ENCODE measurements around the gene CENPX.

The CENPX gene

DNA sequence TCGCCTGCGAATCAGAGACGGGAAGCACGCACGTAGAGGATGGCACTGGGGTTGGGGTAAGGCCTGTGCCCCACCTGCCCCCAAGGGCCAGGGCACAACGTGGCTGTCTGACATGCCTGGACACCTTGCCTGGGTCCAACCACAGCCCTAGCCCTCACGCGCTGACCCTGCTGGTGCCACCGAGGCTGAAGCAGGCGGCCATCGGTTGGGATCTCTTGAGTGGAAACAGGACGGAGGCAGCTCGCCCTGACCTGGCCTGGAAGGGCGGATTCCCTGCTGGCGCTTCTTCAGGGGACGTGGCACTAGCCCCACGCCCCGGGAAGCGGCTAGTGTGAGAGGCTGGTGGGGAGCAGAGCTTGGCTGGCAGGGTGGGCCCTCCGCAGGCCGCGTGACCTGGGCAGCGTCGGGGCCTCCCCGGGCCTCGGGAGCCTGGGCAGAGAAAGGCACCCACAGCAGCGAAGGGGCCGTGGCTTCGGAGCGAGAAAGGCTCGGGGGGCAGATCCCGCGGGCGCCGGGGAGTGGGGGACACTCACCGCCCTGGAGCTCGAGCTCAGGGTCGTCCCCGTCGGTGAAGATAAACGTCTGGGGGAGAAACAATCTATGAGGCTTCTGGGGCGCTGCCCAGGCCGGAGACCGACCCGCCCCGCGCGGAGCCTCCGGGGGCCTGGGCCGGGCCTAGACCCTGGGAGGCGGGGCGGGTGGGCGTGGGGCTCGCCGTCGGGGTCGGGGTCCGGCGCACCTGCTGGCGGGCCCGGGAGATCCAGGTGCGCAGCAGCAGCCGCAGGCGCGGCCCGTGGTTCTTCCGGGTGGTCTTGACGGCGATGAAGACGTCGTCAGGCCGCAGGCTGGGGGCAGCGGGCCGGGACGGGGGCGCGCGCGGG is 28.3 kb upstream of the CENPX start:
- peak overlapping the region; percentile 91 for H3K27ac Mint-ChIP-seq
- H3K4me3 Mint-ChIP-seq = peak overlapping the region; percentile 89
- no peaks in the 10 kb centered on the region for H3K27me3 Mint-ChIP-seq (ENCODE audit: low read depth)
- H3K36me3 Mint-ChIP-seq (ENCODE audit: low read depth) = peaks cover 9% of the 10 kb centered on the region
- DNase-seq (ENCODE audit: low spot score) = no peak
- H3K4me1 Mint-ChIP-seq (ENCODE audit: low read depth) = peaks cover 3% of the 10 kb centered on the region
- H3K9me3 Mint-ChIP-seq = no peaks in the 10 kb centered on the region

DNA sequence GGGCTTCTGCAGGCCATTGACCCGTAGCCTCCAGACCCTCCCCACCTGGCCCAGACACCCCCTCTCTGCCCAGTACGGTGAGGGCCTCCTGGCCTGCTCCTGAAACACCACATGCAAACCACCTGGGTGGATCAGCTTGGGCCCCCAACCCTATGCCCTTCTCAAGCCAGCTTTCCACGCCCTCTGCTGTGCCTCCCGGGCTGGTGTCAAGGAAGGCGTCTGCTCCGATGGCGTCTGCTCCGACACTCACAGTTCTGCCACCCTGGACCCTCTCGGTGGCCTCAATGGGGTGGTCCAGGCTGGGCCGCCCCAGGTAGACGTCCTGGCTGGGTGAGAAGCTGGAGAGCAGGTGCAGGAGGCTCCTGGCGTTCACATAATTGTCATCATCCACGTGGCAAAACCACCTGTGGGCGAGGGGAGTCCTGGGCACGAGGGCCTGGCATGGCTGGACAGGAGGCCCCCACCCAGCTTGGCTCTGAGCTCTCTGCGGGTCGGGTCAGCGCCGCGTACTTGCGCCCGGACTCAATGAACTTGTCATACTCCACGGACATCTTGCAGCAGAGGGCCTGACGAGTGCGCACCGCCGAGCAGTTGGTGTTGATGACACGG is 27.6 kb upstream of the CENPX start:
- Mint-ChIP-seq H3K36me3 (ENCODE audit: low read depth) (peaks cover 6% of the 10 kb centered on the region), H3K4me3 (peak overlapping the region; percentile 89), H3K27ac (peak overlapping the region; percentile 91), H3K9me3 (no peaks in the 10 kb centered on the region), H3K27me3 (ENCODE audit: low read depth) (no peaks in the 10 kb centered on the region), H3K4me1 (ENCODE audit: low read depth) (peaks cover 3% of the 10 kb centered on the region)
- no peak for DNase-seq (ENCODE audit: low spot score)

DNA sequence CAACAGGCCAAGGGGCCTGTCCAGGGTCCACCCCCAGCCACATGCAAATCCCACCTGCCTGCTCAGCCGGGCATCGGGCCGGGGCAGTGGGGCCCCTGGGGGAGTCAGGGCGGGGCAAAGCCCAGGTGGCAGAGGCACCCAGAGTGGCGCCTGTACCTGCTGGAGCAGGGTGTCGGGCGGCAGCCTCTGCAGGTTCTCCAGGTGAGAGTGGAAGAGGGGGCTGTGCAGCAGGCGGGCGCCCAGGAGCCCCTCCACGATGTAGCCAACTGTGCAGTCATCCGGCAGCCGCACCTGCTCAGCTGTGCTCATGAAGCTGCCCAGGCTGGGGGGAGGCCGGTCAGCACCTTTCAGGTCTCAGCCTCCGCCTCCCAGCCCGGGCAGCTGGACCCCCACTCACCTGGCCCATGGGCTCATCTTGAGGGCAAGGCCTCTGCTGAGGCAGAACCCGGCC is 26.9 kb upstream of the CENPX start:
- no peaks in the 10 kb centered on the region for H3K27me3 Mint-ChIP-seq (ENCODE audit: low read depth)
- no peak for DNase-seq (ENCODE audit: low spot score)
- H3K36me3 Mint-ChIP-seq (ENCODE audit: low read depth) = peaks cover 2% of the 10 kb centered on the region
- H3K27ac Mint-ChIP-seq = no peak overlapping the region
- H3K4me3 Mint-ChIP-seq = no peak overlapping the region
- no peaks in the 10 kb centered on the region for H3K9me3 Mint-ChIP-seq
- H3K4me1 Mint-ChIP-seq (ENCODE audit: low read depth) = peaks cover 3% of the 10 kb centered on the region

DNA sequence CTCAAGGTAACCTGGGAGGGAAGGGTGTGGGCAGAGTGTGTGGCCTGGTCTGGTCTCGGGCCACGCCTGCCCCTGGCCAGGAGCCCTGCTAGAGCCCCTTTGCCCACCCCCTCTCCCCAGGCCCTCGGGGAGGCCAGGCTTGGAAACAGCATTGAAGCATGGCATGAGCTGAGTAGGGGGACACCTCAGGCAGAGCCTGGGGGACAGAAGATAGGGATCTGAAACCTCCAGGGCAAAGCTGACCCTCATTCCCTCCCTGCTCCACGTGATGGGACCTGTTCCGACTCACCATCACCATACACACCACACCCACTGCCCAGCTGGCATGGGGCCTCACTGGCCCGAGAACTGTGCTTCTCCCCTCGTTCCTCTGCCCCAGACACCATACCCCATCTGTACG is 26.4 kb upstream of the CENPX start:
- Mint-ChIP-seq H3K27ac (no peak overlapping the region), H3K36me3 (ENCODE audit: low read depth) (peaks cover 2% of the 10 kb centered on the region), H3K4me3 (no peak overlapping the region), H3K9me3 (no peaks in the 10 kb centered on the region), H3K27me3 (ENCODE audit: low read depth) (no peaks in the 10 kb centered on the region), H3K4me1 (ENCODE audit: low read depth) (peaks cover 3% of the 10 kb centered on the region)
- no peak for DNase-seq (ENCODE audit: low spot score)

DNA sequence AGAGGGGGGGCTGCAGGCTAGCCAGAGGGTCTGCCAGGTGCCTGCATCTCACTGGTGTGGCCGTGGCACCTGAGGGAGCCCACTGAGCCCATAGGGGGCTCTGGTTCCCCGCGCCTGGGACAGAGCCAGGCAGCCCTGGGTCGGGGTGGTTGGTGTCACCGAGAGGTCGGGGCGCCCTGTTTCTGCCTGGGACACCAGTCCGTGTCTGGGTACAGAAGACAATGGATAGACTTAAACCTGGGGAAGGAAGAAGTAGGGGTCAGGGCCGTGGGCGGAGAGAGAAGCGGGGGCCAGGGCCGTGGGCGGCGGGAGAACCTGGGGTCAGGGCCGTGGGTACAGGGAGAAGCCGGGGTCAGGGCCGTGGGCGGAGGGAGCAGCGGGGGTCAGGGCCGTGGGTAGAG is 25.9 kb upstream of the CENPX start:
- no peak overlapping the region for H3K4me3 Mint-ChIP-seq
- H3K9me3 Mint-ChIP-seq = no peaks in the 10 kb centered on the region
- no peak for DNase-seq (ENCODE audit: low spot score)
- H3K36me3 Mint-ChIP-seq (ENCODE audit: low read depth) = peaks cover 2% of the 10 kb centered on the region
- peaks cover 3% of the 10 kb centered on the region for H3K4me1 Mint-ChIP-seq (ENCODE audit: low read depth)
- no peak overlapping the region for H3K27ac Mint-ChIP-seq
- H3K27me3 Mint-ChIP-seq (ENCODE audit: low read depth) = no peaks in the 10 kb centered on the region

DNA sequence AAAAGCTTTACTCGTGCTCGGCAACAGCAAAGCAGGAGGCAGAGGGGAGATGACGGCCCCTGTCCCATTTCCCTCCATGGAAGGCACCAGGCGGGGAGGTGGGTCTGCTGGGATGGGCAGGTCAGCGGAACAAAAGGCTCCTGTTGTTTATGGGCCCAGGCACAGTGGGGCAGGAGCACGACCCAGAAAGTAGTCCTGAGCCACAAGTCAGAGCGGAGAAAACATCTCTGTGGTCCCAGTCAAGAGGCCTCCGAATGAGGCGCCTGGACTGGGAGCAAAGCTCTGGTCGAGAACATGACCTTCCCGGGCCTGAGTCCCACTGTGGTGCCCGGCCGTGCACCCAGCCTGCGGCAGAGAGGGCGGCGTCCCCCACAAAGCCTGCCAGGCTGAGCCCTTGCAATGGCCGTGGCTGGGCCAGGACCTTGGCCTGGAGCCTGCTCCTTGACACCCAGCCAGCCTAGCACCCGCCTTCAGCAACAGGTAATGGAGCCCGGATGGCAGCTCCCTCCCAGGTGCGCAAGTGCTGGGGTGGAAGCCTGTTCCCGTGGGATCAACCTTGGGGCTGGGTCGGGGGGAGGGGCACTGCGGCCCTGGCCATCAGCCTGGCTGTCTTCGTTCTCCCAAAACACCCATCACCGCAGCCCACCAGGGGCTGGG is 25.4 kb upstream of the CENPX start:
- Mint-ChIP-seq H3K27me3 (ENCODE audit: low read depth) (no peaks in the 10 kb centered on the region), H3K27ac (peak overlapping the region; percentile 71), H3K9me3 (no peaks in the 10 kb centered on the region), H3K4me1 (ENCODE audit: low read depth) (no peaks in the 10 kb centered on the region), H3K36me3 (ENCODE audit: low read depth) (peaks cover 2% of the 10 kb centered on the region), H3K4me3 (no peak overlapping the region)
- DNase-seq (ENCODE audit: low spot score) = no peak

DNA sequence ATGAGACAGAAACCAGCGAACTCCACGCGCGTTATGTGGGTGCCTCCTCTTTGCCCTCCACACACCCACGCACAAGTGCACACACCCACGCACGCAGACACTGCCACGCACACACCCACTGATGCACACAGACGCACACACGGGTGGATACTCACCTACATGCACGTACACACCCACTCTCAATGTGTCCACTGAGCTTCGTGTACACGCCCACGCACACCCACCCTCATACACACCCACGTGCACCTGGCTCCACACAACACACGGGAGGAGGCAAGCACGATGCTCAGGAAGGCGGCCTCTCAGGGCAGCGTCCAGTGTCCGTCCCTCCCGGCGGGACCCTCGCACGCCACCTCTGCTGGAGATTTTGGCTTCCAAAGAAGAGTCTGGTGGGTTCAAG is 24.7 kb upstream of the CENPX start:
- H3K4me1 Mint-ChIP-seq (ENCODE audit: low read depth) = no peaks in the 10 kb centered on the region
- no peaks in the 10 kb centered on the region for H3K9me3 Mint-ChIP-seq
- H3K27ac Mint-ChIP-seq = peak overlapping the region; percentile 71
- H3K36me3 Mint-ChIP-seq (ENCODE audit: low read depth) = no peaks in the 10 kb centered on the region
- no peaks in the 10 kb centered on the region for H3K27me3 Mint-ChIP-seq (ENCODE audit: low read depth)
- no peak overlapping the region for H3K4me3 Mint-ChIP-seq
- DNase-seq (ENCODE audit: low spot score) = no peak

DNA sequence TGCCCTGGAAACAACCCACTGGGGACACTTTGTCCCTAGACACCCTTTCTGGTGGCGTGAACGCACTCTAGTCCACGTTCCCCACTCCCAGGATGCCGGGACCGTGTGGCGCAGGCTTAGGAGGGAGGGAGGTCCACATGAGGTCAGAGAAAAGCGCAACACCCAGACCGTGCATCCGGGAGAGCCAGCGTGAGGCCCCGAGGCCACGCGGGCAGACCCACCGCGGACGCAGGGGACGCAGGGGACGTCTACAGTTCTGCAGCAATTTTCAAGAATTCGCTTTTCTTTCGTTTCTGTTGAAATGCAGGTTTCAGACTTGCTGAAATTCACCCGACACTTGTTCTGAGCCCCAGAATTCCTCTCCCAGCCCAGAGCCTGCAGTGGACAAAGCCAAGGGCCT is 24.2 kb upstream of the CENPX start:
- Mint-ChIP-seq H3K4me1 (ENCODE audit: low read depth) (no peaks in the 10 kb centered on the region), H3K27me3 (ENCODE audit: low read depth) (no peaks in the 10 kb centered on the region), H3K36me3 (ENCODE audit: low read depth) (no peaks in the 10 kb centered on the region), H3K27ac (no peak overlapping the region), H3K9me3 (no peaks in the 10 kb centered on the region), H3K4me3 (no peak overlapping the region)
- DNase-seq (ENCODE audit: low spot score) = no peak

DNA sequence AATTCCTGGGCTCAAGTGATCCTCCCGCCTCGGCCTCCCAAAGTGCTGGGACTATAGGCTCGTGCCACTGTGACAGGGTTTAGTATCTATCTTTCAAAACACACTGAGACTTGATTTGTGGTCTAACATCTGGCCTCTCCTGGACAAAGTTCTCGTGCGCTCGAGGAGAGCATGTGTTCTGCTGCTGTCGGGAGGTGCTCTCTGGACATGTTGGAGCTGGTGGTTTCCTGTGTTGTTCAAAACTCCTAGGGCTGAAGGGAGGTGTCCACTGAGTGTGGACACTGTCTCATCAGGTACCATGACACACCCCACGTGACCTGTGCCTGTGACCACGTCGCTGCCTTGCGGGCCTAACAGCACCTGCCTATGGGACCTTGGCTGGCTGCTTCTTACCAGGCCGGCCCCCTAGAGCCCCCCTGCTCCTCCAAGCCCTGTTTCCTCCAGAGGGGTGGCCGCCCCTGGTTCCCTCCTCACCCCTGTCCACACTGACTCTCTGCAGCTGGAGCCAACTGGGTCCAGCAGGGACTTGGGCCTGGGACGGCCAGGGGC is 23.3 kb upstream of the CENPX start:
- Mint-ChIP-seq H3K9me3 (no peaks in the 10 kb centered on the region), H3K27me3 (ENCODE audit: low read depth) (no peaks in the 10 kb centered on the region), H3K27ac (no peak overlapping the region), H3K36me3 (ENCODE audit: low read depth) (no peaks in the 10 kb centered on the region), H3K4me1 (ENCODE audit: low read depth) (no peaks in the 10 kb centered on the region), H3K4me3 (no peak overlapping the region)
- DNase-seq (ENCODE audit: low spot score) = no peak

DNA sequence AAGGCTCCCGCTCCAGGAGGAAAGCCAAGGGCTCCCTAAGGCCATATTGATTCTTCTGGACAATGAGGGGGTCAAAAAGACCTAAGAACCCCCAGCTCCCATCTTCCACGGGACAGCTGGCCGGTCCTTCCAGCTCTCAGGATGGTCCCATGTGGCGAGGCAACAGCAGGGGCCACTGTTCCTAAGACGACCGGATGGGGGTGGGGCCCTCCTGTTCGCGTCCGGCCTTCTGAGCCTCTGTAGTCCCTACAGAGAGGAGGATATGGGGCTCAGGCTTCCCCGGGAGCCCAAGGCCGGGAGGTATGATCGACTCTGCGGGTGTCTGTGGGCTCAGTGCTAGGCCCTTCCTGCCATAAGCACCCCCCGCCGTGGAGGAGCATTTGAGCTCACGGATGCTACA is 20.8 kb upstream of the CENPX start:
- Mint-ChIP-seq H3K36me3 (ENCODE audit: low read depth) (no peaks in the 10 kb centered on the region), H3K4me1 (ENCODE audit: low read depth) (peaks cover 8% of the 10 kb centered on the region), H3K27ac (no peak overlapping the region), H3K27me3 (ENCODE audit: low read depth) (no peaks in the 10 kb centered on the region), H3K4me3 (no peak overlapping the region), H3K9me3 (no peaks in the 10 kb centered on the region)
- DNase-seq (ENCODE audit: low spot score) = no peak

DNA sequence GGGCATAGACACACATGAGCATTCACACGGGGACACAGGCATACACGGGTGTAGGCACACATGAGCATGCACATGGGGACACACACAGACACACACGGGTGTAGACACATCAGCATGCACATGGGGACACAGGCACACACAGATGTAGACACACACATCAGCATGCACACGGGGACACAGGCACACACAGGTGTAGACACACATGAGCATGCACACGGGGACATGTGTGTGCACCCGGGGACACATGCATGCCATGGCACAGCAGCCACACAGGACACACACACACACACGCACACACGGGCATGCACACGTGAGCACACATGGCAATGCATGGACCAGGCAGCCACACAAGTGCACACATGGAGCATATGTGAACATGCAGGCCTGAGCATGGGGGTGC is 20.0 kb upstream of the CENPX start:
- Mint-ChIP-seq H3K27me3 (ENCODE audit: low read depth) (no peaks in the 10 kb centered on the region), H3K36me3 (ENCODE audit: low read depth) (no peaks in the 10 kb centered on the region), H3K4me1 (ENCODE audit: low read depth) (peaks cover 12% of the 10 kb centered on the region), H3K9me3 (no peaks in the 10 kb centered on the region), H3K4me3 (no peak overlapping the region), H3K27ac (no peak overlapping the region)
- DNase-seq (ENCODE audit: low spot score) = no peak

DNA sequence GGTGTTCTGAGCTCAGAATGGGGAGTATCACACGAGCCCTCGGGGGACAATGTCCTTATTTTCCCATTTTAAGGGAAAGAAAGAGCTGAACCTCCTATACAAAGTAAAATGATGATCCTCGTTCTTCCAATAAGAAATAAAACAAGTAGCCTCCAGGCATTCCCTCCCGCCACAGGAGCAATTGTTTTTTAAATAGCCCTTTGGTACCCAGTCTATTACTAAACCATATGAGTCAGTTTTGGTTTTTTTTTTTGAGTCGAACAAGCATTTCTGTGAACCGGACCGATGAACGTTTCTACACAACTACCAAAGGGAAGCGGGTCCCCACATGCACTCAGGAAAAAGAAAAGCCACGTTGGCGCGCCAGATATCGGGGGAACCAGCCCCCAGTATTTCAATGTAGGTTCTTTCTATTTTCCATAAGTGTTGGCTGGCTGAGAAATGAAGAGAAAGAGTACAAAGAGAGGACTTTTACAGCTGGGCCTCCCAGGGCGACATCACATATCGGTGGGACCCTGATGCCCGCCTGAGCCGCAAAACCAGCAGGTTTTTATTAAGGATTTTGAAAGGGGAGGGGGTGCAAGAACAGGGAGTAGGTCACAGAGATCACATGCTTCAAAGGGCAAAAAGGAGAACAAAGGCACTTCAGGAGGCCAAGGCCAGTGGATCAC is 18.6 kb upstream of the CENPX start:
- DNase-seq (ENCODE audit: low spot score) = no peak
- Mint-ChIP-seq H3K4me1 (ENCODE audit: low read depth) (peaks cover 12% of the 10 kb centered on the region), H3K36me3 (ENCODE audit: low read depth) (no peaks in the 10 kb centered on the region), H3K27me3 (ENCODE audit: low read depth) (no peaks in the 10 kb centered on the region), H3K9me3 (no peaks in the 10 kb centered on the region), H3K27ac (no peak overlapping the region), H3K4me3 (no peak overlapping the region)

DNA sequence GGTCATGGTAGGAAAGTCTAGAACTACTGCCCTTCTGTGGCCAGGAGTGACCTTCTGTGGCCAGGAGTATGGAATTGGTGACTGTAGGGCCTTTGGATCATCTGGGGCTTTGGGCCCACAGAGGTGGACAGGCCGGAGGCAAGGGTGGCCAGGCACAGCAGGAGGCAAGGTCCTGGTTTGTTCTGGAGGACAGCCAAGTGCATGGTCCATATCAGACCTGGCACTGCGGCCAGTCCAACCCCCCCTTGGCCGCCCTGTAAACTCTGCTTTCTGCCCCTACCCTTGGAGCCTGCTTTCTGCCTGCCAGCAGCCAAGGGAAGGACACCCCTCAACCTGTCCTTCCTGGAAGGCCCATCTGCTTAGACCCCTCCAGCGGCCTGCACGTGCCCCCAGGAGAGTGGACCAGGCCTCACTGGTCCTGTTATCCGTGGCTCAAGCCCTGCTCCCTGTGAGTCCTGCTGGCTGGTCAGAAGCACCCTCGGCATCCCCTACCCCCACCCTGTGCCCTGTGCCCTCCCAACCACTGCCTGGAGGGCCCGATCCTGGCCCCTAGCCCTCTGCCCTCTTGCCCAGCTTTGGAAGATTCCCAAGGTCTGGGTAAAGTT is 17.1 kb upstream of the CENPX start:
- H3K36me3 Mint-ChIP-seq (ENCODE audit: low read depth) = peaks cover 6% of the 10 kb centered on the region
- H3K4me1 Mint-ChIP-seq (ENCODE audit: low read depth) = peaks cover 19% of the 10 kb centered on the region
- no peak overlapping the region for H3K4me3 Mint-ChIP-seq
- H3K27ac Mint-ChIP-seq = no peak overlapping the region
- no peak for DNase-seq (ENCODE audit: low spot score)
- no peaks in the 10 kb centered on the region for H3K9me3 Mint-ChIP-seq
- no peaks in the 10 kb centered on the region for H3K27me3 Mint-ChIP-seq (ENCODE audit: low read depth)
